Stimulated activated CD4-positive, alpha-beta T cell treated with anti-CD3 and anti-CD28 coated beads, Interleukin-1b, Interleukin-23, amount 100 ng/mL, for 48 hours (primary cell): ENCODE results near the gene PRCD.

Source experiments
- DNase-seq: peaks from one replicate; pipeline ENCODE4 v3.0.0-alpha.2; 2020

The PRCD gene

GRCh38 chr17:76539631-76540271, at the start of gene PRCD:
PRCD (plus strand) TSS chr17:76540044; CDS start chr17:76540142, 98 bp downstream.
- DNase-seq = no peak

GRCh38 chr17:76490112-76490710, 49.6 kb upstream of the PRCD start:
- no peak for DNase-seq

- no peak for DNase-seq
These were observed 48.3 kb upstream of the PRCD start for GRCh38 chr17:76491271-76492122.

GRCh38 chr17:76492123-76492988, 47.5 kb upstream of the PRCD start:
- DNase-seq = no peak

GRCh38 chr17:76492989-76493501, 46.8 kb upstream of the PRCD start:
- peak; percentile 63 for DNase-seq

GRCh38 chr17:76493505-76494167, 46.2 kb upstream of the PRCD start:
- DNase-seq = no peak

- DNase-seq = no peak
These were observed 44.0 kb upstream of the PRCD start for GRCh38 chr17:76495663-76496400.

- no peak for DNase-seq
These were observed 43.4 kb upstream of the PRCD start for GRCh38 chr17:76496464-76496863.

GRCh38 chr17:76497699-76497978, 42.2 kb upstream of the PRCD start:
- no peak for DNase-seq

GRCh38 chr17:76497979-76498875, 41.6 kb upstream of the PRCD start:
- no peak for DNase-seq

GRCh38 chr17:76498876-76499251, 41.0 kb upstream of the PRCD start:
- DNase-seq = no peak

DNA sequence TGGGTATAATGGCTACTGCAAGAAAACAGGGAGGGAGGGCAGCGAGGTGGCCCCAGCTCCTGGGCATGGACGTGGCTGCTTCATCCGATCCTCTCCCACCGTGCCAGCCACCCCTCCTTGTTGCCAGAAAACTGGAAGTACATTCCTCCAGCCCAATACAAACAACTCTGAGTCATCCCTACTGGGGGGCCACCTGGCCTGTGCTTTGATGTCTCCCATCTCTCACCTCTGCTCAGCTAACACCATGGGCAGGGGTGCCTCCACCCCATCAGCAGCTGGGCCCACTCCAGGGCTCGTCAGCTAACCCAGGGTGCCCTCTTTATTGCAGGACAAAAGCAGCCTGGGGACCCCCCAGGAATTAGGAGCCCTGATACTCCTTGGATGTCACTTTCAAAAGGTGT, 40.6 kb upstream of the PRCD start:
- DNase-seq = no peak

DNA sequence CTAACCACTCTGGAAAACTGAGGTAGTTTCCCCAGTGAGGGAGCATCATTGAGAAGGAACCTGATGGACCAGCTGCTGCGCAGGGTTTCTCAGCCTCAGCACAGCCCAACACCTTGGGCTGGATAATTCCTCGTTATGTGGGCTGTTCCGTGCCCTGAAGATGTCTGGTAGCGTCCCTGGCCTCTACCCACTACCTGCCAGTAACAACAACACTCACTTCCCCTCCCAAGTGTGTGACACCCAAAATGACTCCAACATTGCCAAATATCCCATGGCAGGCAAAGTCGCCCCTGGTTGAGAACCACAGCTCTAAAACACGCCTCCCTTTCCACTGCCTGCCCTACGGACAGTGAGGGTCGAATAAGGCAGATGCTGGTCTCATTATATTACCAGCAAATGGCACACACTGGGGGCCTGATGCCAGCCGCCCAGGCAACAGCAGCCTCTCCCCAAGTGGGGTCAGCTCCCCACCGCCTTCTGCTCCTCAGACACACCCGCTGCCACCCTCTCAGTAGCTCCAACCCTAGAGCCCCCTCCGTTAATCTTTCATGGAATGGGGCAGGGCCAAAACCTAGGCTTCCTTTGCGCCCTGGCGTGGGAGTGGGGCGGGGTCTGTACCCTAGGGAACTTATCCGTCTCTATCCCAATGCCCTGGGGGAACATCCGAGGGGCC, 39.6 kb upstream of the PRCD start:
- DNase-seq = no peak

DNA sequence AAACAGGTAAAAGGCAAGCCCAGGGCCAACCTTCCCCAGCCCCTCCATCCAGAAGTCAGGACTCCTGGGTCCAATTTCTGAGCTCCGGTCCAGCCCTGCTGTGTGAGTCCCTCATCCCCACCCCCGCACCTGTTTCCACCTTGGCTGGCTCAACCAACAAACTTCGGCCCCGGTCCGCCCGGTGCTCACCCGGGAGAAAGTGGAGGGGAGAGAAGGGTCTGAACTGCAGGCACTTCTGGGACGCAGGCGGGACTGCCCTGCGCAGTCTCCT, 39.2 kb upstream of the PRCD start:
- DNase-seq = no peak

GRCh38 chr17:76501018-76501826, 38.6 kb upstream of the PRCD start, which contains the start of gene RHBDF2:
RHBDF2 (minus strand) TSS chr17:76501423; CDS start chr17:76481524, 19,899 bp downstream.
- peak; percentile 94 for DNase-seq

- DNase-seq = no peak
These were observed 38.0 kb upstream of the PRCD start for GRCh38 chr17:76501827-76502307.

DNA sequence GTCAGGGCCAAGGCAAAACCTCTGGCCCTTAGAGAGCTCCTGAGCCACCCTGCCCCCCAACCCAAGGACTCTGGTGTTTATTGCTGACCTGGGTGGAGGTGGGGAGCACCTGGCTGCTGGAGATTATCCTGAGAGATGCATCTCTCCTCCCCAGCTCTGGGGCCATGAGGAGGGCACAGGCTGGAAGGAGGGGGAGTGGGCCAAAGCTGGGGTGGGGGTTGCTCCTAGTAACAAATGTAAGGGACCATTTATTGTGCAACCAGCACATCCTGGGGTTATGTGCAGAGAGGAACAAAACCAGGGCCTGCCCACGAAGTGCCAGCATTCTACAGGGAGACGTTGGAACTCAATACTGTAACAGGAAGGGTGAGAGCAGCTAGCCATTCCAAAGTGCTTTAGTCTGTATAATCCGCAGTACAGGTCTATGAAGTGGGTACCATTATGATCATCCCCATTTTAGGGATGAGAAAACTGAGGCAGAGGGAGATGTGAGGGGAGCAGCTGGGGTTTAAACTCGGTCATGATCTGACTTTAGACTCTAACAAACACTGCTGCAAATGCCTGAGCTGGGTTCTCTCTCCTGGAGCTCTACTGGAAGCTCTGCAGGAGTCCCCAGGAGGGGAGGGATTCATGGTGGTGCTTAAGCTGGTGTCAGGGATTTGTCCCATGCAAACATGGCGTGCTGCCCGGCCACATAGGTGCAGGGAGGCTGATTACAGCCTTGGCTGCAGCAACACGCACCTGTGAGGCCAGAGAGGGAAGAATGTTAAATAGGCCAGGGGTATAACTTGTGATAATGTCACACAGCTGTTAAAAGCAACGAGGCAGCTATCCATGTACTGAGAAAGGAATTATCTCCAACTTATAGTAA, 37.3 kb upstream of the PRCD start:
- no peak for DNase-seq

DNA sequence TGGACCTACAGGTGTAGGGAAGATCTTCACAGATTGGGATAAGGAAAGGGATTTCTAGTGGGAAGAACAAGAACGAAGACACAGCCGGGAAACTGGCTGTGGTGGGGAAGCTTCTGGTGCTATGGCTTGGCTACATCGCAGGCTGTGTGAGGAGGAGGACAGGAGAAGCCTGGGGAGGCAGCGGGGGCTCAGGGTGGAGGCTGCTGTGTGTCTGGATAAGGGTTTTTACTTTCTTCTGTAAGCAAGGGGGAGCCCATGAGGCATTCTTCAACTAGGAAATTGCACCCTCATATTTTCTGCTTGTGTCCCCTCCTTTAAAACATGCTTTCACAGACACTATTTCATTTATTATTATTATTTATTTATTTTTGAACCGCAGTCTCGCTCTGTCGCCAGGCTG, 35.7 kb upstream of the PRCD start:
- DNase-seq = no peak
